H9 (cell line): ENCODE results near the gene MRFAP1. TPM values are rescaled to one million over a fixed set of nuclear protein-coding genes. Genes with fewer than 3 reads are reported as not detected.
"Not testable (repeated sequence)": the region's sequence is repeated elsewhere in the genome, so short reads cannot be mapped to it uniquely, and the experiment has no call there.

ENCODE experiments used
- DNase-seq: peaks from one replicate; pipeline ENCODE4 v3.0.0-alpha.2; 2017
- H2AFZ ChIP-seq: one replicate; pipeline ENCODE4 v1.6.1; 2013; ENCODE audit warnings: mild to moderate bottlenecking, low read length, control low read depth, moderate library complexity
- H2AK5ac ChIP-seq: 2 replicates; pipeline ENCODE4 v1.6.1; 2013; ENCODE audit warnings: low read length, control low read depth, mixed read lengths; ENCODE audit not compliant: insufficient read length
- H2BK120ac ChIP-seq: one replicate; pipeline ENCODE4 v1.6.1; 2013; ENCODE audit warnings: low read depth, mild to moderate bottlenecking, low read length, control low read depth, inconsistent platforms; ENCODE audit not compliant: poor library complexity, severe bottlenecking
- H2BK12ac ChIP-seq: 2 replicates; pipeline ENCODE4 v1.6.1; 2013; ENCODE audit warnings: low read length, control low read depth, mixed read lengths, low read depth; ENCODE audit not compliant: insufficient read length
- H2BK15ac ChIP-seq: 2 replicates; pipeline ENCODE4 v1.6.1; 2013; ENCODE audit warnings: low read depth, low read length, control low read depth
- H2BK20ac ChIP-seq: one replicate; pipeline ENCODE4 v1.6.1; 2013; ENCODE audit warnings: low read depth, mild to moderate bottlenecking, low read length, control low read depth, inconsistent platforms; ENCODE audit not compliant: poor library complexity, severe bottlenecking
- H2BK5ac ChIP-seq: 2 replicates; pipeline ENCODE4 v1.6.1; 2013; ENCODE audit warnings: low read length, control low read depth, mixed read lengths; ENCODE audit not compliant: insufficient read length
- H3K14ac ChIP-seq: 2 replicates; pipeline ENCODE4 v1.6.1; 2013; ENCODE audit warnings: low read length, control low read depth; ENCODE audit not compliant: insufficient read depth
- H3K18ac ChIP-seq: 2 replicates; pipeline ENCODE4 v1.6.1; 2013; ENCODE audit warnings: low read depth, mild to moderate bottlenecking, mixed read lengths, low read length, control low read depth; ENCODE audit not compliant: insufficient read length
- H3K23ac ChIP-seq: 2 replicates; pipeline ENCODE4 v1.6.1; 2013; ENCODE audit warnings: low read length, control low read depth, mixed read lengths, low read depth; ENCODE audit not compliant: insufficient read length
- H3K23me2 ChIP-seq: 2 replicates; pipeline ENCODE4 v1.6.1; 2013; ENCODE audit warnings: low read depth, mild to moderate bottlenecking, mixed read lengths, low read length, control low read depth; ENCODE audit not compliant: insufficient read length, poor library complexity, severe bottlenecking
- H3K27ac ChIP-seq: 2 replicates; pipeline ENCODE4 v1.5.1; 2013; ENCODE audit warnings: low read length, control low read depth, mixed read lengths, low read depth; ENCODE audit not compliant: insufficient read length
- H3K27me3 ChIP-seq: 2 replicates; pipeline ENCODE4 v1.6.1; 2013; ENCODE audit warnings: low read length, control low read depth, inconsistent platforms; ENCODE audit not compliant: insufficient read depth
- H3K4ac ChIP-seq: 2 replicates; pipeline ENCODE4 v1.6.1; 2013; ENCODE audit warnings: low read depth, mild to moderate bottlenecking, control low read depth, inconsistent platforms, low read length, moderate library complexity
- H3K4me1 ChIP-seq: 2 replicates; pipeline ENCODE4 v1.6.1; 2013; ENCODE audit warnings: low read length, control low read depth, inconsistent platforms; ENCODE audit not compliant: insufficient read depth
- H3K4me2 ChIP-seq: 2 replicates; pipeline ENCODE4 v1.6.1; 2013; ENCODE audit warnings: low read length, control low read depth, mixed read lengths; ENCODE audit not compliant: insufficient read length, insufficient read depth
- H3K56ac ChIP-seq: 2 replicates; pipeline ENCODE4 v1.6.1; 2013; ENCODE audit warnings: low read depth, mild to moderate bottlenecking, mixed read lengths, low read length, control low read depth; ENCODE audit not compliant: insufficient read length
- H3K79me1 ChIP-seq: 2 replicates; pipeline ENCODE4 v1.6.1; 2013; ENCODE audit warnings: low read depth, mild to moderate bottlenecking, moderate library complexity, low read length, control low read depth, inconsistent platforms; ENCODE audit not compliant: insufficient read depth, poor library complexity, severe bottlenecking
- H3K79me2 ChIP-seq: 2 replicates; pipeline ENCODE4 v1.6.1; 2013; ENCODE audit warnings: low read length, control low read depth, inconsistent platforms; ENCODE audit not compliant: insufficient read depth
- H3K9ac ChIP-seq: 2 replicates; pipeline ENCODE4 v1.6.1; 2013; ENCODE audit warnings: low read length, control low read depth, mixed read lengths; ENCODE audit not compliant: insufficient read length; ENCODE audit errors: extremely low read depth
- H3K9me3 ChIP-seq: one replicate; pipeline ENCODE4 v1.6.1; 2013; ENCODE audit warnings: low read depth, low read length, inconsistent platforms; ENCODE audit not compliant: control insufficient read depth
- H3T11ph ChIP-seq: one replicate; pipeline ENCODE4 v1.6.1; 2013; ENCODE audit warnings: mild to moderate bottlenecking, low read length, control low read depth, inconsistent platforms
- H4K20me1 ChIP-seq: one replicate; pipeline ENCODE4 v1.6.1; 2013; ENCODE audit not compliant: control insufficient read depth, insufficient read length, insufficient read depth
- H4K5ac ChIP-seq: 2 replicates; pipeline ENCODE4 v1.6.1; 2013; ENCODE audit warnings: low read depth, mild to moderate bottlenecking, mixed read lengths, low read length, control low read depth; ENCODE audit not compliant: insufficient read length
- H4K8ac ChIP-seq: replicated peaks from 2 replicates; pipeline ENCODE4 v1.6.1; 2013; ENCODE audit warnings: low read length, control low read depth, mixed read lengths, low read depth; ENCODE audit not compliant: insufficient read length
- H4K91ac ChIP-seq: 2 replicates; pipeline ENCODE4 v1.6.1; 2013; ENCODE audit warnings: low read depth, mild to moderate bottlenecking, moderate library complexity, mixed read lengths, low read length, control low read depth; ENCODE audit not compliant: insufficient read length
- H3K27ac Mint-ChIP-seq, 3 experiments: 2 replicates in 2 of 3; 3 replicates in 1 of 3; pipeline ENCODE4 v1.8.0; 2020 to 2021; ENCODE audit warnings: mixed read lengths in 3 of 3, mild to moderate bottlenecking in 1 of 3, moderate library complexity in 1 of 3
- H3K27me3 Mint-ChIP-seq: 2 replicates; pipeline ENCODE4 v1.8.0; 2021; ENCODE audit warnings: low read depth, mild to moderate bottlenecking, moderate library complexity, mixed read lengths
- H3K36me3 Mint-ChIP-seq, 3 experiments: 2 replicates in 2 of 3; 3 replicates in 1 of 3; pipeline ENCODE4 v1.8.0; 2020 to 2021; ENCODE audit warnings: low read depth in 3 of 3, mixed read lengths in 3 of 3; ENCODE audit not compliant: insufficient read depth in 1 of 3
- H3K4me1 Mint-ChIP-seq, 2 experiments: 2 replicates each; pipeline ENCODE4 v1.8.0; 2020; ENCODE audit warnings: mixed read lengths in 2 of 2
- H3K4me3 Mint-ChIP-seq, 2 experiments: 2 replicates in 1 of 2; 3 replicates in 1 of 2; pipeline ENCODE4 v1.8.0; 2020 to 2021; ENCODE audit warnings: mild to moderate bottlenecking in 2 of 2, mixed read lengths in 2 of 2, moderate library complexity in 1 of 2
- H3K9me3 Mint-ChIP-seq, 2 experiments: 2 replicates in 1 of 2; 3 replicates in 1 of 2; pipeline ENCODE4 v1.8.0; 2020; ENCODE audit warnings: mild to moderate bottlenecking in 2 of 2, mixed read lengths in 2 of 2, moderate library complexity in 1 of 2
- WGBS: extraction: QIAGEN DNeasy Blood & Tissue Kit; methylation state at CpG from one replicate; pipeline ENCODE4 v1.1.7; 2013; ENCODE audit warnings: missing lambda C conversion rate, low lambda C conversion rate, mixed read lengths; ENCODE audit not compliant: insufficient read length; ENCODE audit errors: extremely low coverage; 5-methylcytosine and 5-hydroxymethylcytosine counted together
- total RNA-seq: library from RNA; stranded (reverse); gene quantifications from 2 replicates; pipeline ENCODE4 v1.2.1, GENCODE V29; 2021

The MRFAP1 gene
- total RNA-seq, 1 experiment from 2014 or later: 328 TPM

DNA sequence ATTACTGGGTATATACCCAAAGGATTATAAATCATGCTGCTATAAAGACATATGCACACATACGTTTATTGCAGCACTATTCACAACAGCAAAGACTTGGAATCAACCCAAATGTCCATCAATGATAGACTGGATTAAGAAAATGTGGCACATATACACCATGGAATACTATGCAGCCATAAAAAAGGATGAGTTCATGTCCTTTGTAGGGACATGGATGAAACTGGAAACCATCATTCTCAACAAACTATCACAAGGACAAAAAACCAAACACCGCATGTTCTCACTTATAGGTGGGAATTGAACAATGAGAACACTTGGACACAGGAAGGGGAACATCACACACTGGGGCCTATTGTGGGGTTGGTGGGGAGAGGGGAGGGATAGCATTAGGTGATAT is 14.8 kb downstream of the MRFAP1 start:
- not testable (repeated sequence) for H3K27me3 ChIP-seq, H4K8ac ChIP-seq, H3K4me1 ChIP-seq, H2AK5ac ChIP-seq, H3K79me1 ChIP-seq, H3K4ac ChIP-seq, H2BK5ac ChIP-seq, H3K9me3 ChIP-seq, H4K20me1 ChIP-seq, H3K27ac Mint-ChIP-seq, H3K56ac ChIP-seq, H3K36me3 Mint-ChIP-seq, H3K9ac ChIP-seq, H3K18ac ChIP-seq, H2BK20ac ChIP-seq, H3K27ac ChIP-seq, H2AFZ ChIP-seq, H4K5ac ChIP-seq, H3K4me2 ChIP-seq, H3K79me2 ChIP-seq, H3K14ac ChIP-seq, H3K23me2 ChIP-seq, H4K91ac ChIP-seq, H2BK120ac ChIP-seq, H2BK12ac ChIP-seq, H3K4me3 Mint-ChIP-seq, H3K4me1 Mint-ChIP-seq, H2BK15ac ChIP-seq, H3K23ac ChIP-seq, DNase-seq, H3K9me3 Mint-ChIP-seq, H3T11ph ChIP-seq
- no CpG with 5 or more reads among the region's 2 CpGs for WGBS
- H3K27me3 Mint-ChIP-seq: peaks cover 26% of the 10 kb centered on the region
